Activated CD8-positive, alpha-beta memory T cell treated with anti-CD3 and anti-CD28 coated beads, Interleukin-2, amount 50 U/mL, for 24 hours (primary cell): Measurements from ENCODE around the gene RAB3B.
"Not testable (repeated sequence)": the region's sequence is repeated elsewhere in the genome, so short reads cannot be mapped to it uniquely, and the experiment has no call there.

Source experiments
- DNase-seq: peaks from one replicate; pipeline ENCODE4 v3.0.0-alpha.2; 2020; ENCODE audit errors: extremely low read depth

The RAB3B gene

GRCh38 chr1:51990478-51990965 lies at the start of gene RAB3B:
Gene RAB3B, minus strand, starts transcription at chr1:51990700. Its CDS starts 13,583 bp downstream, at chr1:51977117.
- peak; percentile 51 for DNase-seq

GRCh38 chr1:52037909-52038308 lies 47.4 kb upstream of the RAB3B start:
- no peak for DNase-seq

- DNase-seq = no peak
Measured at GRCh38 chr1:52037402-52037814, 46.9 kb upstream of the RAB3B start.

GRCh38 chr1:52034050-52034384 lies 43.5 kb upstream of the RAB3B start:
- DNase-seq = no peak

GRCh38 chr1:52033190-52034049 lies 42.9 kb upstream of the RAB3B start, which contains the start of gene KTI12:
Gene KTI12, minus strand, starts transcription at chr1:52033810. Its CDS starts 49 bp downstream, at chr1:52033761.
- peak; percentile 66 for DNase-seq

GRCh38 chr1:52032785-52033131 lies 42.3 kb upstream of the RAB3B start:
- DNase-seq = no peak

- DNase-seq = no peak
Measured at GRCh38 chr1:52032124-52032784, 41.8 kb upstream of the RAB3B start.

GRCh38 chr1:52028839-52029238 lies 38.3 kb upstream of the RAB3B start:
- DNase-seq = not testable (repeated sequence)

- no peak for DNase-seq
Measured at GRCh38 chr1:52028328-52028727, 37.8 kb upstream of the RAB3B start.

GRCh38 chr1:52026278-52026677 lies 35.8 kb upstream of the RAB3B start:
- no peak for DNase-seq

GRCh38 chr1:52022133-52022532 lies 31.6 kb upstream of the RAB3B start:
- no peak for DNase-seq

GRCh38 chr1:52008071-52008809 lies 17.7 kb upstream of the RAB3B start:
- DNase-seq = no peak

GRCh38 chr1:52007215-52008002 lies 16.9 kb upstream of the RAB3B start:
- DNase-seq = no peak

- DNase-seq = not testable (repeated sequence)
Measured at GRCh38 chr1:52006081-52006553, 15.6 kb upstream of the RAB3B start.

- DNase-seq = not testable (repeated sequence)
Measured at GRCh38 chr1:52005548-52005947, 15.0 kb upstream of the RAB3B start.

GRCh38 chr1:52003877-52004276 lies 13.4 kb upstream of the RAB3B start:
- no peak for DNase-seq

GRCh38 chr1:52002038-52002917 lies 11.8 kb upstream of the RAB3B start:
- no peak for DNase-seq

GRCh38 chr1:51998701-51999100 lies 8.2 kb upstream of the RAB3B start:
- no peak for DNase-seq

- no peak for DNase-seq
Measured at GRCh38 chr1:51997974-51998382, 7.5 kb upstream of the RAB3B start.
